ENCODE measurements around the gene MELTF.
A peak's percentile ranks its signal among the peaks of the same experiment; 100 is the strongest.

The MELTF gene

DNA sequence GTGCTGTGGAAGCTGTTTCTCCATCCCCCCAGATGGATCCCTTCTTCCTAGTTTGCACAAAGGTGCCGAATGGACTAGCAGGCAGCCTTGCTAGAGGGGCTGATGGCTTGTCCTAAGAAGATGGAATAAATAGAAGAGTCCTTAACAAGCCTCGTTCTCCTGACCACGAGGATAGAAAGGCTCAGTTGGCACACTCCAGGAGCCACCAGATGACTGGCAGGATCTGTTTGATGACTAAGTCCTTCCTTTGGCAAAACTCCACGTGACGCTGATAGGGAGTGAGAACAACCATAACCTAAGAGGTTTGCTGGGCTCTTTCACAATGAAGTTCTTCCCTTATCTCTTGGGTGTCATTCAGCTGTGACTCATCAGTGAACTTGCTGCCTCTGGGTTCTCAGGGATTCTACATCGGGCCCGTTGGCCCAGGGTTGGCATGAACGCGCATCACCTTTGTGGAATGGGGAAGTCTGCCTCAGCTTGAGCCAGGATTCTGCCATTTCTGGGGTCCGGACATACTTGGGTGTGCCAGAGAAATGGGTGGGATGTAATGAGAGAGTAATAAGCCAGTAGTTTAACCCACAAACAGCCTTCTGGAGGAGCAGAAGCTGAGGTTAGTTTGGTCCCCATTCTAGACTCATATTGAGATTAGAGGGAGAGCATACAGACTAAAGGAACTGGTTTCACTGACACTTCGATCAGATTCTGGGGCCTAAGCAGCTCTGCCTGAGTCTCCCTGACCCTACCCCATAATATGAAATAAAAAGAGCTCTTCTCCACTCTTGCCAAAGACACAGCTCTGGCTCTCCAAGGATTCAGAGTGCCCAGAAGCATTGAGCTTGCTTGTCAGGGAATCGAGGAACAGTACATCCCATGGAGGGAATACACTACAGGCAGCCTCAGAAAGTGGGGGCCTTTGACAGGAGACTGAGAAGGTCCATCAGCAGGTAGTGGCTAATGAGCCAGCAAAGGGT is 2.0 kb upstream of the MELTF start:
- DNase-seq (ENCODE audit: low read depth in 2 of 2), result peak; percentile 99 to 100
- TF ChIP-seq, protein P1, sequence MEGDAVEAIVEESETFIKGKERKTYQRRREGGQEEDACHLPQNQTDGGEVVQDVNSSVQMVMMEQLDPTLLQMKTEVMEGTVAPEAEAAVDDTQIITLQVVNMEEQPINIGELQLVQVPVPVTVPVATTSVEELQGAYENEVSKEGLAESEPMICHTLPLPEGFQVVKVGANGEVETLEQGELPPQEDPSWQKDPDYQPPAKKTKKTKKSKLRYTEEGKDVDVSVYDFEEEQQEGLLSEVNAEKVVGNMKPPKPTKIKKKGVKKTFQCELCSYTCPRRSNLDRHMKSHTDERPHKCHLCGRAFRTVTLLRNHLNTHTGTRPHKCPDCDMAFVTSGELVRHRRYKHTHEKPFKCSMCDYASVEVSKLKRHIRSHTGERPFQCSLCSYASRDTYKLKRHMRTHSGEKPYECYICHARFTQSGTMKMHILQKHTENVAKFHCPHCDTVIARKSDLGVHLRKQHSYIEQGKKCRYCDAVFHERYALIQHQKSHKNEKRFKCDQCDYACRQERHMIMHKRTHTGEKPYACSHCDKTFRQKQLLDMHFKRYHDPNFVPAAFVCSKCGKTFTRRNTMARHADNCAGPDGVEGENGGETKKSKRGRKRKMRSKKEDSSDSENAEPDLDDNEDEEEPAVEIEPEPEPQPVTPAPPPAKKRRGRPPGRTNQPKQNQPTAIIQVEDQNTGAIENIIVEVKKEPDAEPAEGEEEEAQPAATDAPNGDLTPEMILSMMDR (IDR thresholded peaks at IDR 0.05; ENCODE audit: low read depth, low read length), result no peak
- H3K4me3 ChIP-seq (replicated peaks in 1 of 2; ENCODE audit: low read depth in 2 of 2, low read length in 2 of 2), result no peak overlapping the region

DNA sequence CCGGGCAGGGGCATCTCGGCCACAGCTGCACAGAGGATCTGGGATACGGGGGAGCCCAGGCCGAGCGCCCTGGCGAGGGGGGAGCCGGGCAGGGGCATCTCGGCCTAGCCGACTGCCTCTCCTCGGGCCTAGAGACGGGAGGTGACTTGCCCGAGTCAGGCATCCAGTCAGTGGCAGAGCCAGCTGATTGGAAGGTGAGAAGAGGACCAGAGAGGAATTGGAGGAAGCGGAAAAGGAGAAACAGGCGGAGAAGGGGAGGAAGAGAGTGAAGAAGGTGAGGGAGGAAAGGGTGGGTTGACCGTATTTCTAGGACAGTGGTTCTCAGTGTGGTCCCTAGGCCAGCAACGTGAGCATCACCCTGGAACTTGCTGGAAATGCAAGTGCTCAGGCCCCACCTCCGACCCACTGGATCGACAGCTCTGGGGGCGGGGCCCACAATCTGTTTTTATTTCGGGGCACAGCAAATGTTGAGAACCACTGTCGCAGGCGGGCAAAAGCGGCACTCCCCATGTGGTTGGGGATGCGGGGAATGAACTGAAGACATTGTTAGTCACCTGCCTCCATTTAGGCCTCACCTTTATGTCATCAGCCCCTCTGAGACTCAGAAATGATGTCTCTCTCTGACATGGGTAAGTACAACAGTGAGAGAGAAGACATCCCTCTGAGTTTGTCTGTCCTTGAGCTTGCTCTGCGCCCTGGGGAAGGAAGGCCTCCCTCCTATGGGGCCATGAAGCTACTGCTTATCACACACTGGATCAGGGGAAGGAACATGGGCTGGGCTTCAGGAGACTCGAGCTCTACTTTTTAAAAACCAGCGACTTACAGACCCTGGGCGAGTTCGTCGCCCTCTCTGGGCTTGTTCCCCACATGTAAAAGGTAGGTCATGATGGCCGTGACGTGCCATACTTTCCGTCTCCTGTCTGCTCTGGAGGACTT is 1.0 kb upstream of the MELTF start:
- TF ChIP-seq, protein P1 (IDR thresholded peaks at IDR 0.05; ENCODE audit: low read depth, low read length), result no peak
- no peak for DNase-seq (ENCODE audit: low read depth in 2 of 2)
- H3K4me3 ChIP-seq (replicated peaks in 1 of 2; ENCODE audit: low read depth in 2 of 2, low read length in 2 of 2), result no peak overlapping the region

DNA sequence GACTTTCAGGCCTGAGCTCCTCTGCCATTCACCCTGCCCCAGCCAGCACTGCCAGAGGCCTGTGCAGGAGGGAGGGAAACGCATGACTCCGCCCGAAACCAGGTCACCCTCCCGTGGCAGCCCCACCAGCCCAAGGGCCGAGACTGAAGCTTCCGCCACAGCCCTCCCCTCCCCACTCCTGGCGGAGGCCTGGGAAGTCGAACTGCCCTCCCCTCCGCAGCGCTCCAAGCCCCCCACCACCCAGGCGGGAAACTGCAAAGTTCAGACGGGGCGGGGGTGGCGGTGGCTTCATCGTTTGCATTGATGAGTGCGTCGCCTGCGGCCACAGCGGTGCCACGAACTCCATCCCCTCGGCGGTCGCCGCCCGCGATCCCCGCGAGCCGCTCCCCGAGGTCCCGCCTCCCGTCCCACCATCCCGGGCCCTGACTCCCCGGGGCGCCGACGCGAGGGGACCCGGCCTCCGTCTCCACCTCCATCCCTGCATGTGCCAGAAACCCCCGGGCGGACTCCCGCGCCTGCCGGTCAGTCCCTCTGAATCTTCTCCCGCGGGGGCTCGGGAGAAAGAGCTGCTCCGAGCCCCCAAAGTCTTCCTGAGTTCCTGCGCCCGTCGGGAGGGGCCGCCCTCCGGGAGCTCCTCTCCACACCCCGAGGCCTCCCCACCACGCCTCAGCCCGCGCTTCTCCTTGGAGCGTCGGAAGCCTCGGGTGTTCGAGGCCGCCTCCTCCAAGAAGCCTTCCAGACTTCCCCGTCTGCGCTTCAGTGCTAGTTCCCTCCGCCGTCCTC is 698 bp downstream of the MELTF start:
- TF ChIP-seq, protein P1 (IDR thresholded peaks at IDR 0.05; ENCODE audit: low read depth, low read length), result no peak
- no peak for DNase-seq (ENCODE audit: low read depth in 2 of 2)
- H3K4me3 ChIP-seq (replicated peaks in 1 of 2; ENCODE audit: low read depth in 2 of 2, low read length in 2 of 2), result peak overlapping the region; percentile 44 to 64

DNA sequence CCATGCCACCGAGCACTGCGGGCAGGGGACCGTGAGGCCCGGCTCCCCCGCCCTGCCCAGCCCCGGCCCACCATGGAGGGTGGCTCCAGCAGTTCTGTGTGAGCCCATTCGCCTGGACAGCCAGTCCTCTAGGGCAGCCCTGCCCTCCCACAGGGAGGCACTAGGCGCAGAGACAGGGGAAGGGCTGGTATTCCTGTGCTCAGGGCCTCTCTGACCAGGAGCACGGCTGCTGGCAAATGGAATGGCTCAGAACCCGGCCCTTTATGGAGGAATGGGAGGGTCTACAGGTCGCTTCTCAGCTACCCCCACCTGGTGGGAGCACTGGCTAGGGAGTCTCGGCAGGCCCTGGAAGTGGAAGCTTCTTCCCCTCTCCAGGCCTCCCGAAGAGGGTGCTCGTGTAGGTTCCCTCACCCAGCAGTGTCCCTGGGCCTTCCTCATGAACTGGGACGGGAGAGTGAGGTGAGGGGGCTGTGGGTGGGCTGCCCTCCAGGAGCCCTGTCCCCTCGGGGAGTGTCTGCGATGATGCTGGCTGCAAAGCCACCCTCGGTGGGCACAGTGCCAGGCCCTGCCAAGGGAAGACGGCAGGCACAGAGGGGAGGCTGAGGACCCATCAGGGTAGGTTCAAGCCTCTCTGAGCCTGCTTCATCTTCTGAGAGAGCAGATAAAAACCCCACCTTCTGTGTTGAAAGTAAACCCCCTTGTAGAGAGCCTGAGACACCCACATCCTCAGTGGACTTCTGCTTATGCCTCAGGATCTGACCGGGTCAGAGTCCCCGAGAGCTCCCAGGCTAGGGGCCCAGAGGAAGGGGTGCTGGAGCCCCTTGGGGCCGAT is 1.5 kb downstream of the MELTF start:
- TF ChIP-seq, protein P1 (IDR thresholded peaks at IDR 0.05; ENCODE audit: low read depth, low read length), result no peak
- H3K4me3 ChIP-seq (replicated peaks in 1 of 2; ENCODE audit: low read depth in 2 of 2, low read length in 2 of 2), result peak overlapping the region; percentile 44 to 64
- DNase-seq (ENCODE audit: low read depth in 2 of 2), result no peak

DNA sequence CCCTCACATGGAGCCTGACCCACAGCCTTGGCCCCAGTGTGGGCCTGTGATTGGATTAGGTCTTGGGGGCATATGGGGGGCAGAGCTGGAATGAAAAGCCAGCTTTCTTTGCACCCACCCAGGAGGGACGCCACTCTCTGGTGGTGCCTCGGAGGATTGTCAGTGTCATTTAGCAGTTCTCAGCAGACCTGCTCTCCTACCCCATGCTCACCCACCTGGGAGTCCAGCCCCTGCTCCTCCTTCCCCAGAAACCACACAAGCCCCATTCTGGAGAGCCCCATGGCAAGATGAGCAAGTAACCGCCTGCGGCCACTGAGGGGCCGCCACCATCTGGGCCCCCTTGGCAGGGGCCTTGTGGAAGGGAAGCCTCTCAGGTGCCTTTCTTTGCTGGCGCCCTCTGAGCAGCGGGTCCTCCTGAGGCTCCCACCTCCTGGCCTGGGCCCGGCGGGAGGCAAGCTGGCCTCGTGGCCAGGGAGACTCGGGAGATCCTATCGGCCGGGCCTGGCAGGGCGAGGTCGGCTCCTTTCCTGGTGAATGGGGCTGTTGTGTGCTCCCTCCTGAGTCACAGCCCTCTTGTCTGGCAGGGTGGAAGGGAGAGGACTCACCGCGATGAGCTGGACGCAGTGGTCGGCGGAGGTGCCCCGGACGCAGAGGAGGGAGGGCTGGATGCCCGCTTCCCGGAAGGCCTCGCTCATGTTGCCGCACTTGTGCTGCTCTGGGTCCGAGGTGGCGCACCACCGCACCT is 2.3 kb downstream of the MELTF start:
- no peak overlapping the region for H3K4me3 ChIP-seq (replicated peaks in 1 of 2; ENCODE audit: low read depth in 2 of 2, low read length in 2 of 2)
- TF ChIP-seq, protein P1 (IDR thresholded peaks at IDR 0.05; ENCODE audit: low read depth, low read length), result no peak
- peak in 1 of 2 donors; percentile 18 for DNase-seq (ENCODE audit: low read depth in 2 of 2)
